HFF-Myc (cell line): ENCODE results near the gene DIAPH3.

ENCODE experiments used
- DNase-seq: peaks from one replicate; pipeline ENCODE4 v3.0.0-alpha.2; 2011; ENCODE audit warnings: low read depth; ENCODE audit errors: extremely low read depth
- H3K4me3 ChIP-seq: replicated peaks from 2 replicates; pipeline ENCODE4 v1.5.1; 2011; ENCODE audit warnings: low read depth, mild to moderate bottlenecking, control low read depth, low read length
- TF ChIP-seq, protein P1 (sequence below): IDR thresholded peaks from 2 replicates; pipeline ENCODE4 v1.5.1; 2012; ENCODE audit warnings: mild to moderate bottlenecking, low read depth, low read length, control low read depth; ENCODE audit errors: missing control alignments

DIAPH3 gene

DNA sequence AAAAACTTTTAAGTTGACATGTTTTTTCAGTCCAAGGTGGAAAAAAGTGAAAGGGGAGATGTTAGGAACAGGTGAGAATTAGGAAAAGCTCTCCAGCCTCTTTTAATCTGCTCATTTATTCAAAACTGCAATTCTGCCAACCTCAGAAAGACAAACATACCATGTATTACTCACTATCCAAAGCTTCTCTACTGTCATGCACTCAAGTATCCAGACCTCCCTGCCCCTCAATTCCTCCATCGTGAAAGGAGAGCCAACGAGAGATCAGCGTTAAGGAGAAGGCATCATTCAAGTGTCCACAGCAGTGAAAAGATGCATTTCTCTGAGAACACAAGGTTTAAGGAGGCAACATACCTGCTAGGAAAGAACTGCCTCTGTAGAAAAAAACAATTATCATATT is 24.5 kb downstream of the DIAPH3 start:
- no peak for DNase-seq
- H3K4me3 ChIP-seq, result no peak overlapping the region
- TF ChIP-seq, protein P1, sequence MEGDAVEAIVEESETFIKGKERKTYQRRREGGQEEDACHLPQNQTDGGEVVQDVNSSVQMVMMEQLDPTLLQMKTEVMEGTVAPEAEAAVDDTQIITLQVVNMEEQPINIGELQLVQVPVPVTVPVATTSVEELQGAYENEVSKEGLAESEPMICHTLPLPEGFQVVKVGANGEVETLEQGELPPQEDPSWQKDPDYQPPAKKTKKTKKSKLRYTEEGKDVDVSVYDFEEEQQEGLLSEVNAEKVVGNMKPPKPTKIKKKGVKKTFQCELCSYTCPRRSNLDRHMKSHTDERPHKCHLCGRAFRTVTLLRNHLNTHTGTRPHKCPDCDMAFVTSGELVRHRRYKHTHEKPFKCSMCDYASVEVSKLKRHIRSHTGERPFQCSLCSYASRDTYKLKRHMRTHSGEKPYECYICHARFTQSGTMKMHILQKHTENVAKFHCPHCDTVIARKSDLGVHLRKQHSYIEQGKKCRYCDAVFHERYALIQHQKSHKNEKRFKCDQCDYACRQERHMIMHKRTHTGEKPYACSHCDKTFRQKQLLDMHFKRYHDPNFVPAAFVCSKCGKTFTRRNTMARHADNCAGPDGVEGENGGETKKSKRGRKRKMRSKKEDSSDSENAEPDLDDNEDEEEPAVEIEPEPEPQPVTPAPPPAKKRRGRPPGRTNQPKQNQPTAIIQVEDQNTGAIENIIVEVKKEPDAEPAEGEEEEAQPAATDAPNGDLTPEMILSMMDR, result no peak

DNA sequence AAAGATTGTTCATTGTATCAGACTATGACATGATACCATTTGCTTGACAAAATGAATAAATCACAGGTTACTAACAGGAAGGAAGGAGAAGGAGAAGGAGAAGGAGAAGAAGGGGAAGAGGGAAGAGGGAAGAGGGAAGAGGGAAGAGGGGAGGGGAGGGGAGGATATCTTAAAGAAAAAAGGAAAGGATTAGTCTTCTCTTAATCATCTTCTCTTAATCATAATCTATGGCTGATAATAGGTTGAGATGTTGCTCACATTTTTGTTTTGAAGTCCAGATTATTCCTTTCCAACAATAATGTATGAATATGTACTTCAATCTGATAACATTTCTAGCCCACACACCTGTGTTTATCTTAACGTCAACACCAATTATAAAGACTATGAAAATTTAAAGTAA is 25.1 kb downstream of the DIAPH3 start:
- H3K4me3 ChIP-seq, result no peak overlapping the region
- no peak for DNase-seq
- TF ChIP-seq, protein P1, result no peak

DNA sequence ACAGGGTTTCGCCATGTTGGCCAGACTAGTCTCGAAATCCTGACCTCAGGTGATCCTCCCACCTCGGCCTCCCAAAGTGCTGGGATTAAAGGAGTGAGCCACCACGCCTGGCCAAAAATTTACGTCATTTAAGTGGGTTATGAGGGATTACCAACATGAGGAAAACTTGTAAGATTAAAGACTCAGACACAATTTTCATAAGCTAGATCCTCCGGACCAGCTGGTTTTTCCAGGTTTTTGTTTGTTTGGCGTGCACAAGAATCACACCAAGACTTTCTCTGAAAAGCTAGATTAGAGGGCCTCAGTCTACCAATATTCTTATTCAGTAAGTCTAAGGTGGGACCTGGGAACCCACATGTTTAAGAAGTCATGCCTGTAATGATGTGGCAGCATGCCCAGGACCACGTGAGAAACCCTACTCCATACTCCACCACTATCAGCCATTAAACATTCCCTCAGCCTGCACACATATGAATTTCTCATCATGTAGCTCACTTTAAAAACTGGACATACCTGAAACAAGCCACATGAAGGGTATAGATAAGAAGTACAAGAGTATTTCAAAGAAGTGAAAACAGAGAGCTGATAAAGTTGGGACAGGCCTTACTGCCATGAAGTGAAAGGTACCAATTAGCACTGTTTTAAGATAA is 25.7 kb downstream of the DIAPH3 start:
- H3K4me3 ChIP-seq, result no peak overlapping the region
- DNase-seq, result no peak
- TF ChIP-seq, protein P1, result no peak

DNA sequence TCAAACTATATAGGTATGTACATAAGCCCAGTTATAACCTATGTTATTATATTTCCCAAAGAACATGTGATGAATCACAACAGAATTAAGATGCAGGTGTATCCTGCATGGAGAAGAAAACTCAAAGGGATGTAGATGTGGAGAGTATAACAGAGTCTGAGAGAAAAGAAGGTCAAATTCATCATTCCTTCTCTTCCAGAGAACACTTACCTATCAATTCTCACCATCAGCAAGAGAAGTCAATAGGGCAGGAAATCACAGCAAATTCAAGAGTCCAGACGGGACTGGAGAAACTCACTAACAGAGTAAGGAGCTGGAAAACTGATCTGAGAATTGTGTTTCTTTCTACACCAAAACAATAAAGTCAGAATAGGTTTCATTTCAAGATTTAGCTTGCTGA is 28.4 kb downstream of the DIAPH3 start:
- no peak overlapping the region for H3K4me3 ChIP-seq
- DNase-seq, result no peak
- TF ChIP-seq, protein P1, result no peak

DNA sequence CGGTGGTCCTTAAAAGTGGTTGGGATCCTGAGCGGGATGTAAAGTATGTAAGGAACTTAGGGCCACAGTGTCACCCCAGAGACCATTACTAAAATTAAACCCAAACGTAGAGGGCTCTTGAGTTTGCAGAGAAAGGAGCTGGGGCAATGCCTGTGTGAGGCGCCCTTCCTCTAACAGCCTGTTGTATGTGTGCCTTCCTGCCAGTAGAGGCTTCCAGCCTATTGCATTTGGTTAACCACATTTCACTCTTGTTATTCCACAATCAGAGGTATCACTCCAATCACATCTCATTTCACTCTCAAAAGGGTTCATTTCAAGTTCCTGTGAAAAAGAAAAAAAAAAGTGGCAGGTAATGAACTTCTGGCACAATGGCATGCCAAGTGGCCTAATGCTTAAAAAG is 29.4 kb downstream of the DIAPH3 start:
- no peak overlapping the region for H3K4me3 ChIP-seq
- TF ChIP-seq, protein P1, result no peak
- DNase-seq, result no peak

DNA sequence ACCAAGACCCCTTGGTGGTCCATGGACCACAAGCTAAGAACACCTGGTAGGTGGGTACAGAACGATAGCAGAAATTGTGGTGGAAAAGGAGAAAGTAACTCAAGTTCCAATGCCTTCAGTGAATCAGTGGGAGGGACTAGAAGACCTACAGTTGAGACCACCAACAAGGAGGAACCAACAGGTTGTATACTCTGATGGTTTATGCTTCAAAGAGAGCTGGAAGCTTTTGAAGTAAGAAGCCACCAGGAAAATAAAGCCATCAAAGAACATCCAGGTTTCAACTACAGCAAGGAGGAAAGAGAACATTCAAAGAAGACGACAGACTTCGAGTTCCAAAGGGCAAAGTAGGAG is 42.4 kb downstream of the DIAPH3 start:
- TF ChIP-seq, protein P1, result no peak
- no peak overlapping the region for H3K4me3 ChIP-seq
- DNase-seq, result no peak
